GM21529 (cell line): Measurements from ENCODE around the gene FAM167B.

ENCODE experiments used
- ATAC-seq: cut with Tn5 transposase; IDR thresholded peaks from one replicate; pipeline ENCODE4 v1.9.1; 2021; ENCODE audit not compliant: unreplicated experiment

Gene FAM167B

DNA sequence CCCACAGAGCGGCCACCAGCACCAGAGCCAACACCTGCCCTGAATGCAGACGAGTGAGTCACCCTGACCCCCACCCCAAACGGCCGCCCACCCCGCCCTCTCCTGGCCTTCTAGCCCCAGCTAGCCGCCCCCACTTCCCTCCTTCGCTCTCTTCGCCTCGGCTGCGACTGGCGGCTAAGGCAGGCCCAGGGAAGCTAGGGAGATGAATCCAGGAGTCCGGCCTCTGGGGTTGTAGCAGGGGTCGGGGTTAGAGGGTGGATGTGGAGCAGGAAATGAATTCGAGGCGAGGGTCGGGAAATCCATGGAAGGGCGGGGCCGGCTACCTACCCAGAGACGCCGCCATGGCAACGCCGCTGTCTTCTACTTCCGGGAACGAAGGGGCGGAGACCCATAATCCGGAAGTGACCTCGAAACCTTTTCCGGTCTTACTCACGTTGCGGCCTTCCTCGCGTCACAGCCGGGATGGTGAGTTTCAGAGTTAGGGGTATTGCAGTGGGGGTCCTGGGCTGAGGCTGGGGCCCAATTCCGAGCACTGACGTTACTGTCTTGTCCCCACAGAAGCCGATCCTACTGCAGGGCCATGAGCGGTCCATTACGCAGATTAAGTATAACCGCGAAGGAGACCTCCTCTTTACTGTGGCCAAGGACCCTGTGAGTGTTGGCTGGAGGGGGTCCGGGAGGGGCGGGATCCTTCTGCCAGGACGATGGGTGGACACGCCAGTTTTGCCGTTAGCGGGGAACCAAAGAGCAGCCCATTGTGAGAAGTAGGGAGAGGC, 24.9 kb upstream of the FAM167B start, which contains the start of the genes EIF3I and TMEM234:
EIF3I (plus strand) TSS at position 428 of the 776 bp plus-strand sequence; CDS start at position 463, 35 bp downstream.
TMEM234 (minus strand) TSS at position 374 of the 776 bp plus-strand sequence; CDS start at position 343, 31 bp downstream.
- peak; percentile 95 for ATAC-seq

DNA sequence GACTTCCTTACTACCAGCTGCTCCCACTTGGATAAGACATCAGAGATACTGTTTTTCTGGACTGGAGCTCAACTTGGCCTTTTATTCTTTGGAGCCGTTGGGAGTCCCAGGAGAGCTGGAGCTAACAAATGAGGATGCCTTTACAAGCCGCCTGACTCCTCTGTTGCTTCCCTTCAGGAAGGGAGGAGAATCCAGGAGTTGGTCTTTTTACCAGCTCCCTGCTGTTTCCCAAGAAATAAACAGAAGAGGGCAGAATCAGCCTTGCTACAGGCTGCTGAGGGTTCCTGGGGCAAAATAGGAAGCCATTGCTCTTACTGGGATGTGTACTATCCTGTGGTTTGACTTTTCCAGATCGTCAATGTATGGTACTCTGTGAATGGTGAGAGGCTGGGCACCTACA, 23.3 kb upstream of the FAM167B start:
- no peak for ATAC-seq

DNA sequence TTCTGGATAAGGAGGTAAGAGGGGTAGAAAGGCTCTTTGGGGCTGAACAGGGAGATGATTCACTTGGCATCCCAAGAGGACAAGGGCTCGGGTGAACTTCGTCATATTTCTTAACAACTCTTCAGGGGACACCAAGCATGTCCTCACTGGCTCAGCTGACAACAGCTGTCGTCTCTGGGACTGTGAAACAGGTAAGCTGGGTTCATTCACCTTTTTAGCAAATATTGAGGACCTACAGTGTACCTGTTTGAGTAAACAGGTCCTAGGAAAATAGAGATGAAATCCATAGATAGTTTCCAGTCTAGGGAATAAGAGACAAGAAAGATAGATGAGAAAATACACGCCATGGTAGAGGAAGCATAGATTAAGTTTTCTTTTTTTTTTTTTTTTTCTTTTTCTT, 22.7 kb upstream of the FAM167B start:
- no peak for ATAC-seq

DNA sequence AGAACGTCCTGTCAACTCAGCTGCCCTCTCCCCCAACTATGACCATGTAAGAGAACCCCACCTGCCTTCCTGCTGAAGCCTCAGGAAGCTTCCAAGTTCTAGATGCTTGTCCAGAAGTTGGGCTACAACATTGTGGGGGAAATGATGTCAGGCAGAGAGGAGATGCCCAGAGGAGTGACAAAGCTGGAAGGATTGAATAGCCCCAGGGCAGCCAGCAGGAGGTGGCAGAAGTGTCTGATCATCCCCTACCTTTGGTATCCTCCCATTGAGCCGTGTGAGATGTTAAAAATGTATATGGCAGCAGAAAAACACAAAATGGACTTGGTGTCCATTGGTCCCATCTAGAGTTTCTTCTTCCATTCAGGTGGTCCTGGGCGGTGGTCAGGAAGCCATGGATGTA, 18.3 kb upstream of the FAM167B start:
- ATAC-seq: no peak

DNA sequence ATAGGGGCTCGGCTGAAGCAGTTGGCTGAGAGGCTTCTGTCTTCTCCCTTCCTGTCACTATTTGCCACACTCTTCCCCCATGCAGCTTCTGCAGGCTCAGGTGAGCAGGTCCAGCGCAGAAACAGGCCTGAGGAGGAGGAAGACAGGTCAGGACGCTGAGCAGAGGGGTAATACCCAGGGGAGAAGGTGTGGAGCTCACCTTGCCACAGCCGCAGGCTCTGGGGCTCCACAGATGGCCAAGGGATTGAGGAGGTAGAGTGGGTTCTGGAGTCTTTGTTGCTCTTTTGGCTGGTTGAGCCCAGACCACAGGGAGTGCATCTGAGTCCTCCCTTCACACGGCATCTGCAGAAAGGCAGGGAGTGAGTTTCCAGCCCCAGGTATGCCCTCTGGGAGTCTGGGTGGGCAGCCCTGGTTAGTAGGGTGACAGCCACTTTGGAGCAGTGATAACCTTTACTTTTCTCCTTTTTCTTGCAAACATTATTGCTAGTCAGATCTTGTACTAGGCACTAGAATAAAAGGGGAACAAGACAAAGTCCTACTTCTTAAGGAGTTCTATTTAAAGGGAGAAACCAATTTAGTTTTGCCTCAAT, 15.1 kb upstream of the FAM167B start:
- ATAC-seq: no peak

DNA sequence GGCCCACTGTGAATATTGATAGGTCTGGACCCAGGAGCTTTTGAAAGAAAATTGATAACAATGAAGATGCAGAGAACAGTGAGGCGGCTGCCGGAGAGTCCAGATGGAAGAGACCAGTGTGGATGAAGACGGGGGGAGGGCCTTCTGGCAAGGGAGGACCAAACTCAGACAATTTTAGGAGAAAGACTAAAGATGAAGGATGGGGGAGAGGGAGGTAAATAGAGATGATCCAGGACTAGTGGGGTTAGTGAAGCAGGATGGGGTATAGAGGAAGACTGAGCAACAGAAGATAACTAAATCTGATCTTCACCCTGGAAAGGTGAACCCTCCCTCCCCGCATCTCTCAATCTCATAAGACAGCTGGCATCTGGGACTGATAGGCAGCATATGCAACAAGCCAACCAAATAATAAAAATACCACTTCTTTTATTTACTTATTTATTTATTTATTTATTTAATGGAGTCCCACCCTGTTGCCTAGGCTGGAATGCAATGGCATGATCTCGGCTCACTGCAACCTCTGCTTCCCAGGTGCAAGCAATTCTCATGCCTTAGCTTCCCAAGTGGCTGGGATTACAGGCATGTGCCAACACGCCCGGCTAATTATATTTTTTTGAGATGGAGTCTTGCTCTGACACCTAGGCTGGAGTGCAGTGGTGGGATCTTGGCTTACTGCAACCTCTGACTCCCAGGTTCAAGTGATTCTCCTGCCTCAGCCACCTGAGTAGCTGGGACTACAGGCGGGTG, 14.3 kb upstream of the FAM167B start:
- no peak for ATAC-seq

DNA sequence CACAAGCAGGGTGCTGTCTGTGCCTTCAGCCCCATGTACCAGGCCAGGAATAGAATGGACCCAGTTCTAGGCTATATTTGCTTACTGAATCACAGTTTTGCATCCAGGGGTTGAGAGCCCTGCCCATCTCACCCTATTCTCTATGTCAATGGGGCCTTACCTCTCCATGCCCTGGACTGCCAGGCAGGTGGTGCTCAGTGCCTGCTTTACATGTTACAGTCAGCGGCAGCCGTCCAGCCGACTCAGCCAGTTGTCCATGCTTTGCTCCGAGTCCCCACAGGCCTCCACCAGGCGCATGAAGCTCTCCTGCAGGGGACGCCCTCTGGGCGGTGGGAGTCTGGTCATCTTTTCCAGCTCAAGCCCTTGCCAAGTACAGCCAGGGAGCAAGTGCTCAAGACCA, 12.2 kb upstream of the FAM167B start:
- ATAC-seq: no peak

DNA sequence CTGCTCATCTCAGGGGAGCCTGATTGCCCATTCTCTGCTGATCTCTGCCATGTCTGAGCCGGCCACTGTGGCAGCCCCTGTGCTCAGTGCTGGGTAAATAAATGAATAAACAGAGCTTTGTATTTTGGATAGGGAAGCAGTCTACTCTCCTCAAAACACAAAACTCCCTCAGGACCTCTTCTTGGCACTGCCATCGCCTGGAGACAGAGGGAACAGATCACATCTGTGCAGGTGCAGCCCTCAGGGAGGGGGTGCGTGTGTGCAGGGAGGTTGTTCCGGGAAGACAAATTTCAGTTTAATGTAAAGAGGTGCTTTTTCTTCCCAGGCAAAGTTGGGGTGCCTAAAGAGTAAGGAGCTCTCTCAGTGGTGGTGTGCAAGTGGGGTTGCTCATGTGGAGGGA, 7.7 kb upstream of the FAM167B start:
- ATAC-seq: no peak

DNA sequence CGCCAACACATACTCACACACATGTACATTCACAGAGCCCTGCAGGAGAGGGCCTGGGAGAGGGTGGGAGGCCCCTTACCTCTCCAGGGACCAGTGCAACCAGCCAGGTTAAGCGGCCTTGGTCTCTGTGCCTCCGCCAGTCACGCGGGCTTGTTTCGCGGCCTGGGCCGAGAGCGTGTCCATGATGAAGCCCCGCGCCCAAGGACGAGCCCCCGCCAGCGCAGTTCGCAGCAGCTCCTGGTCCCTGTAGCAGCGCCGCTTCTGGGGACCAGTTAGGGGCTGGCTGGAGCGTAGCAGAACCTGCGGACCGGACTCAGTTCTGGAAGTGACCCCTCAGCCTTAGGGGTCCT, 7.3 kb upstream of the FAM167B start:
- ATAC-seq: no peak

DNA sequence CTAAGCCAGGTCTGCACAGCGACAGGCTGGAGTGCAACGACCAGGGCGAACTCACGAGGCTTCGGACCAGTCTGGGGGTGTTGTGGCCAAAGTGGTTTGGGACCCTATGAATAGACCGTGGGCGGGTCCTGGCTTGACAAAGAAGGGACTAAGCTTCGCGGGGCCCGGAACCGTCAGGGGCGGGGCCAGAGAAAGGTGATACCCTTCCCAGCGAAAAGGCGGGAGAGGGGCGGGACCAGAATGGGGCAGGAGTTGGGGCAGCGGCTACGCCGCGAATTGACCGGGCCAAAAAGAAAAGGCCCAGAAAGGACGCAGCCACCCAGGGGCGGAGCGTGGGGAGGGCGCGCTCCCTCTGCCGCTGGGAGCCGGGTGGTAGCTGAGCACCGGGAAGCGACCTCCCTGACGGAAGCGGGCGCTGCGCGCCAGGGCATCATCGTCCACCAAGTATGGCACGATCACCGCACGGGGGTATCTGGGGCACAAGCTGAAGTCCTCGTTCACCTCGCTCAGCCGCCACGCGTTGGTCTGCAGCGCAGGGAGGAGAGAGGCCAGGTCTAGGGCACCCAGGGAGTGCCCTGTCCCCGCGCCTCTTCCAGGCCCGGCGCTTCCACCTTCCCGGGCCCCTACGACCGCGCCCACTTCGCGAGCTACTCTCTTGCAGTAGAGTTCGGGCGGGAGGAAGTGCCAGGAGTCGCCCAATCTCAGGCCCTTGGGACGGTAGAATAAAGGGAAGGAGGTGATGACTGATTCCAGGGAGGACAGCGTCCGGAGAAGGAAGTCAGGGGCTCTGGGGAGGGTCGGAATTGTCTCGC, 6.7 kb upstream of the FAM167B start:
- ATAC-seq: peak; percentile 45

DNA sequence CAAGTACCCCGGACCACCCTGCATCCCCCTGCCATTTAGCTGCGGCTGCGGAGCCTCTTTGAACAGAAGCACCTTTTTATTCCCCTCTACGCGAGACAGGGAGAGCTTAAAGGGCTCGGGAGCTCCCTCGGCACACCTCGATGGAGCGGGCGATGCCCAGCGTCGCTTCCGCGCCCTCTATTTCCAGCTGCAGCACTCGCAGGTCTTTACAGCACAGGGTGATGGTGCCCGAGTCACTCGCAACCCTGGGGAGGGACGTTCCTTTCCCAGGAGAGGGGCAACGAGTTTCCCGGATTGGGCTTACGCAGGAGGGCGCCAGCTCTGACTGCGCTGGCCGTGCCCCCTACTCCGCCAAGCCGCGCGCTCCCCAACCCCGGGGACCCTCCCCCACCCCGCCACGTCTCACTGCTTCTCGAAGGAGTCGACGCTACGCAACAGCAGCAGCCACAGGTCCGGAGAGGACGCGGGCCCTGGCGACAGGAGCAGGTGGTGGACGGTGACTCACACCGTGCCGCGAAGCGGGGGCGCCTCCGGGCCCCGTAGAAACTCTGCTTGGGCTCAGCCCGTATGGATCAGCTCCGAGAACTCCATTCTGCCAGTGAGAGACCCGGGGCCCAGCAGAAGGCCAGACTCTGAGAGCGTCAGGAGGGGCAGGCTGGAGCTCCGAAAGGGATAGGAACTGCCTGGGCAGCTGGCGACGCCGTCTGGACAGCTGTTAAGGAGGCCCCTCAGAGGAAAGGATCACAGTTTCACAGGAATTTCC, 5.8 kb upstream of the FAM167B start:
- peak; percentile 40 for ATAC-seq

DNA sequence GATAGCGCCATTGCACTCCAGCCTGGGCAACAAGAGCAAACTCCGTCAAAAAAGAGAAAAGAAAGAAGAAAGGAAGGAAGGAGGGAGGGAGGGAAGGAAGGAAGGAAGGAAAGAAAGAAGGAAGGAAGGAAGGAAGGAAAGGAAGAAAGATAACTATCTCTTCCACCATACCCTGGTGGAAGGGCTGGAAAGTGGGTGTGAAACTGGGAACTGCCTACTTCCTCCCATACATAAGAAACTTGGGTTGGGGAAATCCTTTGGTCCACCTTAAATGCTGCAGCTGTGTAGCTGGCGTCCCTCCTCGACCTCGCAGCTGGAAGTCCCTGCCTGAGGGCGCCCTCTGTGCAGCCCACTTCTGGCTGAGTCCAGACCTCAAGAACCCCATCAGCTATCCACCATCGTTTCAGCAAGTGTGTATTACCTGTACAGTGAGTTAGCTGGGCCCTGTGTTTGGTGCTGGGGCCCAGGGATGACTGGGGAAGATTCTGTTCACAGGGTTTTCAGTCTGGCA, 4.6 kb upstream of the FAM167B start:
- no peak for ATAC-seq

DNA sequence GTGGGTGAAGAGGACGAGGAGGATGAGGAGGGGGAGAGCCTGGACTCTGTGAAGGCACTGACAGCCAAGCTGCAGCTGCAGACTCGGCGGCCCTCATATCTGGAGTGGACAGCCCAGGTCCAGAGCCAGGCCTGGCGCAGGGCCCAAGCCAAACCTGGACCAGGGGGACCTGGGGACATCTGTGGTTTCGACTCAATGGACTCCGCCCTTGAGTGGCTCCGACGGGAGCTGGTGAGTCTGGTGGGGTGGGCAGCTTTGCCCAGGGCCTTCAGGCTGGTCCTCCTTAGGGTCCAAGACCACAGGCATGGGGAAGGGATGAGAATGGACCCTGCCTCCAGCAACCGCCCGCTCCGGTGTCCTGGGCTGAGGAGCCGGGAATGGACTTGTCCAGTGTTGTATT, 430 bp downstream of the FAM167B start:
- ATAC-seq: no peak

DNA sequence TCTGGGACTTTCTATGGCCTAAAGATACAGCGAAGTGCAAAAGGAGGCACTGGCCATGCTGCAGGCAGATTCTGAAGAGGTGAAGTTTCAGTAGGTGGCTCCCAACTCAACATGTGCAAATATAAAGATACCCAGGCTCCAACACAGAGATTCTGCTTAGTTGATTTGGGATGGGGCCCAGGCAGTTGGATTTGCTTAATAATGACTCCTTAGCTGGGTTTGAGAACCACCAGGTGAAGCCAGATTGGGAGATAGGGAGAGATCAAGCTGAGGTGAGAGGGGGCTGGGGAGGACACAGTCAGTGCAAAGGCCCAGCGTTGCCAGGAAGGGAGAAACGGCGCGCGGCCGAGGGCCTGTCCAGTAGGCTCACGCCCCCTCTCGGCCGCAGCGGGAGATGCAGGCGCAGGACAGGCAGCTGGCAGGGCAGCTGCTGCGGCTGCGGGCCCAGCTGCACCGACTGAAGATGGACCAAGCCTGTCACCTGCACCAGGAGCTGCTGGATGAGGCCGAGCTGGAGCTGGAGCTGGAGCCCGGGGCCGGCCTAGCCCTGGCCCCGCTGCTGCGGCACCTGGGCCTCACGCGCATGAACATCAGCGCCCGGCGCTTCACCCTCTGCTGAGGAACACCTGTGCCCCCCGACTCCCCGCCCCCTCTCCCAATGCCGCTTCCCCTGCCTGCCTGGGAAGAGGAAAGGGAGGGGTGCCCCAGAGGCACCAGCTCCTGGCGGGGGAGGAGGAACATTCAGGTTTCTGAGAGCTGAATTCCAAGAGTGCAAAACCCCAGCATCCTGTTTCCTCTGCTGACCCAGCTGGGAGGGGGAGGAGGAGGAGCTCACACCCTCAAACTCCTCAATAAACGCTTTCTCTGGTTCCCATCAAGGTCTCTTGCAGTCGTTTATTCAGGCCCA, 1.2 kb downstream of the FAM167B start:
- ATAC-seq: no peak

DNA sequence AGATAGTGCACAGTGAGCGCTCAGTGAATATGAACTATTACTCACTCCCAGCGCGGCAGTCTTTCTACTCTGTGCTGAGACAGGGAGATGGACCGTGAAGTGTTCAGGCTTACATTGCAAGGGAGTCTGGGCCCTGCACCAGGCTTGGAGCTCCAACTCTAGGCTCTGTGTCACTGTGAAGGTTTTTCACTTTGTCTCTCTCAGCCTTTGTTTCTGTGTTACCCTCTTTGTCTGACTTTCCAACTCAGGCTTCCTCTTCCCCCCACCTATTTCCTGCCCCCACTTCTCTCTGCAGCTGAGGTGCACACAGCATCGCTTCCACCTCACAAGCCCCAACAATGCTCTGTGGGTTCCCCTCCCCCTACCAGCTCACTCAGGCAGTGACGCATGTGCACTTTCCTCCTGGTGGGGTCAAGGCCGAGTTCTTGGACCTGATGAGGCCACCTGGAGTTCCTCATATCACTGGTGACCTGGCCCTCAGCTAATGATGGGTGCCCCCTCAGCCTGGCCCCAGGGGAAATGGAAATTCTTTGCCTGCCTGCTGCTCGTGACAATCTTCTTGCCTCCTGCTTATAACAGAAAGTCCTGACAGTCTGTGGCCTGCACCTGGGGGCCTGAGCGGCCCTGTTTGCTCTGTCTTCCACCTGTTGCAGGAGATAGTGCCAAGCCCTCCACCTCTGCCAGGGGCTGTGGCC, 3.0 kb downstream of the FAM167B start:
- peak; percentile 52 for ATAC-seq

DNA sequence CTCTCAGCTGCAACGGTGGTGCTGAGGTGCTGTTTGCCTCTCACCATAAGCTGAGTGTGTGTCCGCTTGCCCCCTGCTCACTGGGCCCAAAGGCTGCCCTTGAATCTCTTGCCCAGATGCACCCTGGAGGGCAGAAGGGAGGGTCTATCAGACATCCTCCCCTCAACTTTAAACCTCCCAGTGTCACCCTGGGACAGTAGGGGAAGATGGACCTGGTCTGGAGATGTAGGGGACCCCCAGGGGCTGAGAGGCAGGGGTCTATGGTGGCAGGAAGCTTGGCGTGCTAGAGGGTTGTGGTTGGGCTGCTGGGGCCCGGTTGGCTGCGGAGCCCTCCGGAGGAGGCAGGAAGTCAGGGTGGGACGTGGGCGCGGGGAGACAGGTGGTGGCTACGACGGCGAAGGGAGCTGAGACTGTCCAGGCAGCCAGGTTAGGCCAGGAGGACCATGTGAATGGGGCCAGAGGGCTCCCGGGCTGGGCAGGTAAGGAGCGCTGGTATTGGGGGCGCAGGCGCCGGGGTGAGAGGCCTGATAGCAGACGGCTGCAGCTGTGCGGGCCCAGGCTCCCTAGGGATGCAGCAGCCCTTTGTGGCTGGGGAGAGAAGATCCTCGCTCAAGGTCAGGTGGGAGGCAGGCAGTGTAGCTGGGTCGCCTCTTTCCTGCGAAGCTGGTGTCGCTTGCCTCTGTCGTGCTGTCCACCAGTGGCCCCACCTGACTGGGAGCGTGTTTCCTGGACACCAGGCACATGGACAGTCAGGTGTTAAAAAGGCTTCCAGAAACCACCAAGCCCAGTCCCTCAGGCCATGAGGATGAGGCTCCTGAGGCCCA, 4.1 kb downstream of the FAM167B start, which contains the start of gene LCK:
LCK (plus strand) TSS at position 373 of the 824 bp plus-strand sequence. CDS start 23,065 bp downstream, outside the sequence.
- ATAC-seq: peak; percentile 24
